ENCODE data around the gene GSTA5.
"Not testable (repeated sequence)": the region's sequence is repeated elsewhere in the genome, so short reads cannot be mapped to it uniquely, and the experiment has no call there.

GSTA5 gene

GRCh38 chr6:52840763-52841585 is at the start of gene GSTA5:
Gene GSTA5 (minus strand): TSS chr6:52840813.
- DNase-seq = no peak

- DNase-seq = no peak
Measured at GRCh38 chr6:52890018-52890417, 49.4 kb upstream of the GSTA5 start.

- no peak for DNase-seq
Measured at GRCh38 chr6:52887910-52888524, 47.4 kb upstream of the GSTA5 start.

GRCh38 chr6:52881996-52882841 is 41.6 kb upstream of the GSTA5 start:
- DNase-seq = peak; percentile 41

- DNase-seq = no peak
Measured at GRCh38 chr6:52881662-52881995, 41.0 kb upstream of the GSTA5 start.

- no peak for DNase-seq
Measured at GRCh38 chr6:52877786-52878185, 37.2 kb upstream of the GSTA5 start.

- DNase-seq = no peak
Measured at GRCh38 chr6:52877168-52877567, 36.6 kb upstream of the GSTA5 start.

- peak; percentile 5 for DNase-seq
Measured at GRCh38 chr6:52876056-52876787, 35.6 kb upstream of the GSTA5 start.

- no peak for DNase-seq
Measured at GRCh38 chr6:52872031-52872430, 31.4 kb upstream of the GSTA5 start.

- no peak for DNase-seq
Measured at GRCh38 chr6:52871621-52872020, 31.0 kb upstream of the GSTA5 start.

GRCh38 chr6:52870335-52871091 is 29.9 kb upstream of the GSTA5 start:
- DNase-seq = not testable (repeated sequence)

GRCh38 chr6:52868899-52869298 is 28.3 kb upstream of the GSTA5 start:
- not testable (repeated sequence) for DNase-seq

- no peak for DNase-seq
Measured at GRCh38 chr6:52868240-52868639, 27.6 kb upstream of the GSTA5 start.

- not testable (repeated sequence) for DNase-seq
Measured at GRCh38 chr6:52861151-52861550, 20.5 kb upstream of the GSTA5 start.

GRCh38 chr6:52858416-52858815 is 17.8 kb upstream of the GSTA5 start:
- no peak for DNase-seq

GRCh38 chr6:52856137-52856536 is 15.5 kb upstream of the GSTA5 start:
- not testable (repeated sequence) for DNase-seq

- DNase-seq = no peak
Measured at GRCh38 chr6:52849137-52849536, 8.5 kb upstream of the GSTA5 start.

GRCh38 chr6:52846002-52846401 is 5.4 kb upstream of the GSTA5 start:
- no peak for DNase-seq

- DNase-seq = no peak
Measured at GRCh38 chr6:52843605-52844004, 3.0 kb upstream of the GSTA5 start.

GRCh38 chr6:52839124-52840055 is 1.2 kb downstream of the GSTA5 start:
- DNase-seq = peak; percentile 14

- no peak for DNase-seq
Measured at GRCh38 chr6:52834481-52834880, 6.1 kb downstream of the GSTA5 start.

Data from NCI-H1105 (cell line).